Stimulated activated CD8-positive, alpha-beta memory T cell treated with anti-CD3 and anti-CD28 coated beads, Interleukin-4, amount 100 ng/mL, for 4 hours (primary cell): ENCODE measurements around the gene ATF7IP2.
"Not testable (repeated sequence)": the region's sequence is repeated elsewhere in the genome, so short reads cannot be mapped to it uniquely, and the experiment has no call there.

Source experiments
- DNase-seq, 2 donors: peaks; one replicate each; pipeline ENCODE4 v3.0.0-alpha.2; 2020; ENCODE audit warnings: low read depth in 2 of 2, low spot score in 1 of 2

ATF7IP2 gene

DNA sequence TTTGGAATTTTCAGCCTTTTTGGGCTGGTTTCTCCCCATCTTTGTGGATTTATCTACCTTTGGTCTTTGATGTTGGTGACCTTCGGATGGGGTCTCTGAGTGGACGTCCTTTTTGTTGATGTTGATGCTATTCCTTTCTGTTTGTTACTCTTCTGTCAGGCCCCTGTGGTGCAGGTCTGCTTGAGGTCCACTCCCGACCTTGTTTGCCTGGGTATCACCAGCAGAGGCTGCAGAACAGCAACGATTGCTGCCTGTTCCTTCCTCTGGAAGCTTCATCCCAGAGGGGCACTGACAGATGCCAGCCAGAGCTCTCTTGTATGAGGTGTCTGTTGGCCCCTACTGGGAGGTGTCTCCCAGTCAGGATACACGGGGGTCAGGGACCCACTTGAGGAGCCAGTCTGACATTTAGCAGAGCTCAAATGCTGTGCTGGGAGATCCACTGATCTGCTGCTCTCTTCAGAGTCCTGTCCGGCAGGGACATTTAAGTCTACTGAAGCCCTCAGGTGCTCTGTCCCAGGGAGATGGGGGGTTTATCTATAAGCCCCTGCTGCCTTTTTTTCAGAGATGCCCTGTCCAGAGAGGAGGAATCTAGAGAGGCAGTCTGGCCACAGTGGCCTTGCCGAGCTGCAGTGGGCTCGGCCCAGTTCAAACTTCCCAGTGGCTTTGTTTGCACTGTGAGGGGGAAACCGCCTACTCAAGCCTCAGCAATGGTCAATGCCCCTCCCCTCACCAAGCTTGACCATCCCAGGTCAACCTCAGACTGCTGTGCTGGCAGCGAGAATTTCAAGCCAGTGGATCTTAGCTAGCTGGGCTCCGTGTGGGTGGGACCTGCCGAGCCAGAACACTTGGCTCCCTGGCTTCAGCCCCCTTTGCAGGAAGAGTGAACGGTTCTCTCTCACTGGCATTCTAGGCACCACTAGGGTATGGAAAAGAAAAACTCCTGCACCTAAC, 66.6 kb downstream of the ATF7IP2 start:
- DNase-seq = not testable (repeated sequence)

DNA sequence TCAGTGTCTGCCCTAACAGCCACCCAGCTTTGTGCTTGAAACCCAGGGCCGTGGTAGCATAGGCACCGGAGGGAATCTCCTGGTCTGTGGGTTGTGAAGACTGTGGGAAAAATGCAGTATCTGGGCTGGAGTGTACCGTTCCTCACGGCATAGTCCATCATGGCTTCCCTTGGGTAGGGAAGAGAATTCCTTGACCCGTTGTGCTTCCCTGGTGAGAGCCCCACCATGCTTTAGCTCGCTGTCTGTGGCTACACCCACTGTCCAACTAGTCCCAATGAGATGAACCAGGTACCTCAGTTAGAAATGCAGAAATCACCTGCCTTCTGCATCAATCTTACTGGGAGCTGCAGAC, 67.3 kb downstream of the ATF7IP2 start:
- DNase-seq = no peak

DNA sequence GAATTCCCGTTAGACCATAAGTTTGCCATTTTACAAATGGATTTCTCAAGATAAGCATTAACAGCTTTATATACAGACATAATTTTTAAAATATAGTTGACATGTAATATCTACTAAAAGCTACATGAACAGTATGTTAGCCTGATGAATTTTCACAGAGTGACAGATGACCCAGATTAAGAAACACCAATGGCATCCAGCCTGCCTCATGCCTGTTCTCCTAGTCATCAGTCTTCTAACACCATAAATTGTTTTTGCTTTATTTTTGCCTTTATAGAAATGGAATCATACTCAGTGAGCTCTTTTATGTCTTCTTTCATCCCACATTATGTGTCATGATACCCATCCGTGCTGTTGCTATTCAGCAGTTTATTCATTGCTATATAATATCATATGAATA, 80.0 kb downstream of the ATF7IP2 start:
- no peak for DNase-seq

DNA sequence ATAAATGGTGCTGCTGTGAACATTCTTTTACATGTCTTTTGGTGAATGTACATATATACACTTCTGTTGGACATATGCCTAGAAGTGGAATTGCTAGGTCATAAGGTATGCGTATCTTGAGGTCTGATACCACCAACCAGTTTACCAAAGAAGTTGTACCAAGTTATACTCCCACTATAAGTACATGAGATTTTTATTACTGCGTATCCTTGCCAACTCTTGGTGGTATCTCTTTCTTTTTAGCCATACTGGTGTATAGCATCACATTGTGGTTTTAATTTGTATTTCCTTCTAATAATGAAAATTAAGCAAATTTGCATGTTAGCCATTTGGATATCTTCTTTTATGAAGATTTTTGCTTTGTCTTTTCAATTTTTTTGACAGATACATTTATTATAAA, 80.5 kb downstream of the ATF7IP2 start:
- DNase-seq = no peak

DNA sequence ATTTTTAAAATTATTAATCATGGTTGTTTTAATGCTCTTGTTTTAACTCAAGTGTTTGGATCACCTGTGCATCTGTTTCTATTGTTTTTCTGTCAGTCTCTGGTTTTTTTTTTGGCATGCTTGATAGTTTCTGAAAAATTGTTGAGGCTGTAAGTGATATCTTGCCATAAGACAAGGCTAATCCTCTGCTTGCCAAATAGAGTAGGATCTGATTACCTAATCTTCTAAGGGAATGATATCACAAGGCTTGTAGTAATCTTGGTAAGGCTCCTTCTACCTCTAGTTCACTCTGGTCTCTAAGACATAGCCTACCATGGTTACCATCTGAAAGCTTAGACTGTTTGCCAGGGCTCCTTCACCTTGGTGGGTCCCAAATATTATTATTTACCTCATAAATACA, 81.0 kb downstream of the ATF7IP2 start:
- DNase-seq = no peak

DNA sequence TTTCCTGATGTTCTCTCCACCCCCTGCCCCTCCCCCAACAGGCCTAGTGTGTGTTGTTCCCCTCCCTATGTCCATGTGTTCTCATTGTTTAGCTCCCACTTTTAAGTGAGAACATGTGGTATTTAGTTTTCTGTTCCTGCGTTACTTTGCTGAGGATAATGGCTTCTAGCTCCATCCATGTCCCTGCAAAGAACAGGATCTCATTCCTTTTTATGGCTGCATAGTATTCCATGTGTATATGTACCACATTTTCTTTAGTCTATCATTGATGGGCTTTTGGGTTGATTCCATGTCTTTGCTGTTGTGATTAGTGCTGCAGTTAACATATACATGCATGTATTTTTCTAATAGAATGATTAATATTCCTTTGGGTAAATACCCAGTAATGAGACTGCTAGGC, 90.8 kb downstream of the ATF7IP2 start:
- DNase-seq = not testable (repeated sequence)

DNA sequence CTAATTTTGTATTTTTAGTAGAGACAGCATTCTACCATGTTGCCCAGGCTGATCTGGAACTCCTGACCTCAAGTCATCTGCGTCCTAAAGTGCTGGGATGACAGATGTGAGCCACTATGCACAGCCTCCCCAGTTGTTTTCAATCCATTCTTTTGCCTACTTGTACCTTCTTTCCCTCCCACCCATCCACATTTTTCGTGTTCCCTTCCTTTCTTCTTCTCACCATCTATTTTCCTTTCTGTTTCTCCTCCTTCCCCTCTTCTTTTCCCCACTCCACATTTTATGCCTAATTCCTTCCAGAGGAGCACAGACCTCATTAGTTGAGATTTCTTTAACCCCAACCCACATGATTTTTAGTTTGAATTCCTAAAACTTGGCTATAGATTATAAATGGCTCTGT, 94.3 kb downstream of the ATF7IP2 start:
- no peak for DNase-seq

DNA sequence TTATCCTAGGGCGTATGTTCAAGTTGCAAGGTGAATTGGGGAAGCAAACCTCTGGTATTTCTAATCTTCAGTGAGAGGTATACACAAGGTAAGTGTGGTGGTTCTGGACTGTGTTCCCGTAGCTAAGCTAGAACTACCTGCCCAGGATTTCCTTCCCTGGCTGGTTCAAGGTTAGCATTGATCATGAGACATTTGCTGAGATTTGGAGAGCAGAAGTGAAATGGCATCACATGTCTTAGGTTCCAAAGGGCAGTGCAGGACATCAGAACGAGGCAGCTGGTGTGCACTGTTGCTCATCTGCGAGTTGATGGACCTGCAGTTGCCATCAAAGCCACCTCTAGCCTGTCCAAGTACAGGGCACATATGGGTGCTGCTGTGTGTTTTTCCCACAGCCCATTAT, 99.3 kb downstream of the ATF7IP2 start:
- no peak for DNase-seq

DNA sequence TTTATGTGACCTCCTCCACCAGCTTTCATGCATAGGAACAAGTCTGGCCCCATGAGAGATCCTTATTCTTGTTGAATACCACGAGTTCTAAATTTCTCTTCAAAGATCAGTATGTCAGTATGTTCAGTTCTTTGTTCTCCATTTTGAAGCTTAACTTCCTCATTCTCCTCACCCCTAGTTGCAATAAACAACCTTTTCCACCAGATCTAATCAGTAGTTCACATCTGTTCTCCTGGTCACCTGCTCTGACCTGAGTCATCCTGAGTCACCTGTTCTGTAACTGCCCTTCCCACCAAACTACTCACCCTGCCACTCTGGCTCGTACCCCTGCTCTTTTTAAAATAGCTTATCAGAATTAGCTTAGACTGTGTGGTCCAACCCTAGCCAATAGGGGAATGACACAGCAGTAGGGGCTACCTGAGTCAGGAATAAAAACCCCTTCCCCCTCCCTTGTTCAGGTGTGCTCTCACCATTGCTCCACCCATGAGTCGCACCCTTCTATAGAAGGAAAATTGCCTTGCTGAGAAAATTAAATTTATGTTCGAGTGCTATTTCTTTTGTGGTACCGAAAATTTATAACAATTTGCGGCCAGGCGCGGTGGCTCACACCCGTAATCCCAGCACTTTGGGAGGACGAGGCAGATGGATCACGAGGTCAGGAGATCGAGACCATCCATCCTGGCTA, 100.0 kb downstream of the ATF7IP2 start:
- no peak for DNase-seq

DNA sequence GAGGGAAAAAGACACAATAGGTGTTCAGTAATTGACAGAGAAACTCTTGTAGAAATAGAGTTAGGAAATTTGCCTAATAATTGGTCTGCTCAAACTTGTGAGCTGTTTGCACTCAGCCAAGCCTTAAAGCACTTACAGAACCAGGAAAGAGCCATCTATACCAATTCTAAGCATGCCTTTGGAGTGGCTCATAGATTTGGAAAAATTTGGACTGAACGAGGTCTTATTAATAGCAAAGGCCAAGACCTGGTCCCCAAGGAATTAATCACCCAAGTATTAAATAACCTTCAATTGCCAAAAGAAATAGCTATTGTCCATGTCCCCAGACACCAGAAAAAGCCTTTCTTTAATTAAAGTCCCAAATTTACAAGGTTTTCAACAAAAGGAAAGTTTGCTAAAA, 104.3 kb downstream of the ATF7IP2 start:
- DNase-seq = no peak

DNA sequence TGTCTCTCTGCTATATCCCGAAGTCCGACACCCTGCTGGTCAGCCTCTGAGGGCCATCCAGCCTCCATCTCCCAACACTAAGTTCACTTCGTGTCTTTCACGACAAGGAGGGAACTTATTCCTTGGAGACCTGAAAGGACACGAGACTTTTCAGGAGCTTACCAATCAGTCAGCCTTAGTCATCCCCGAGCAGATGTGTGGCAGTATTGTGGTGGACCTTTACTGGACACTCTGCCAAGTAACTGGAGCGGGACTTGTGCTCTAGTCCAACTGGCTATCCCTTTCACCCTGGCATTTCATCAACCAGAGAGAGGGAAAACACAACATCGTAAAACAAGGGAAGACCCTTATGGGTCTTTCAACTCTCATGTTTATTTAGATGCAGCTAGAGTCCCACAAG, 107.4 kb downstream of the ATF7IP2 start:
- no peak for DNase-seq

DNA sequence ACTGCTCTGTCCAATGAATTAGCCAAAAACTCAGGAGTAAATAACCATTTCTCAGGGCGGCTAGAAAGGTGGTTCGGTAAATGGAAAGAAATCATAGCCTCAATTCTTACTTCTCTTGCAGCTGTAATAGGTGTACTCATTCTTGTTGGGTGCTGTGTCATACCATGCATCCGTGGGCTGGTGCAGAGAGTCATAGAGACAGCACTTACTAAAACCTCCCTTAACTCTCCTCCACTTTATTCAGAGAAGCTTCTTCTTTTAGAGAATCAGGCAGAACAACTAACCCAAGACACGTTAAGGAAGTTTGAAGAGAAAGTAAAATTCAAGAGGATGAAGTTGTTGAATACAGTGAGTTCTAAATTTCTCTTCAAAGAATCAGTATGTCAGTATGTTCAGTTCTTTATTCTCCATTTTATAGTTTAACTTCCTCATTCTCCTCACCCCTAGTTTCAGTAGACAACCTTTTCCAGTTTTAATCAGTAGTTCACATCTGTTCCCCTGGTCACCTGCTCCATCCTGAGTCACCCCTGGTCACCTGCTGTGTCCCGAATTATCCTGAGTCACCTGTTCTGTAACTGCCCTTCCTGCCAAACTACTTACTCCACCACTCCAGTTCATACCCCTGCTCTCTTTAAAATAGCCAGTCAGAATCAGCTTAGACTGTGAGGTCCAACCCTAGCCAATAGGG, 108.6 kb downstream of the ATF7IP2 start:
- DNase-seq = no peak

DNA sequence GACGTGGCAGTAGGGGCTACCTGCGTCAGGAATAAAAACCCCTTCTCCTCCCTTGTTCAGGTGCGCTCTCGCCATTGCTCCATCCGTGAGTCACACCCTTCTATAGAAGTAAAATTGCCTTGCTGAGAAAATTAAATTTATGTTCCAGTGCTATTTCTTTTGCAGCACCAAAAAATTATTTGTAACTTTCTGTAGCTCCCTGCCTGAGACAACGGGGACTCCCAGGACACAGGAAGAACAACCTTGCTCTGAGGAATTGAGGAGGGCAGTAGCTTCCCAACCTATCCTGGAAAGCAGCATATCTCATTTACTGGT, 109.1 kb downstream of the ATF7IP2 start:
- no peak for DNase-seq

DNA sequence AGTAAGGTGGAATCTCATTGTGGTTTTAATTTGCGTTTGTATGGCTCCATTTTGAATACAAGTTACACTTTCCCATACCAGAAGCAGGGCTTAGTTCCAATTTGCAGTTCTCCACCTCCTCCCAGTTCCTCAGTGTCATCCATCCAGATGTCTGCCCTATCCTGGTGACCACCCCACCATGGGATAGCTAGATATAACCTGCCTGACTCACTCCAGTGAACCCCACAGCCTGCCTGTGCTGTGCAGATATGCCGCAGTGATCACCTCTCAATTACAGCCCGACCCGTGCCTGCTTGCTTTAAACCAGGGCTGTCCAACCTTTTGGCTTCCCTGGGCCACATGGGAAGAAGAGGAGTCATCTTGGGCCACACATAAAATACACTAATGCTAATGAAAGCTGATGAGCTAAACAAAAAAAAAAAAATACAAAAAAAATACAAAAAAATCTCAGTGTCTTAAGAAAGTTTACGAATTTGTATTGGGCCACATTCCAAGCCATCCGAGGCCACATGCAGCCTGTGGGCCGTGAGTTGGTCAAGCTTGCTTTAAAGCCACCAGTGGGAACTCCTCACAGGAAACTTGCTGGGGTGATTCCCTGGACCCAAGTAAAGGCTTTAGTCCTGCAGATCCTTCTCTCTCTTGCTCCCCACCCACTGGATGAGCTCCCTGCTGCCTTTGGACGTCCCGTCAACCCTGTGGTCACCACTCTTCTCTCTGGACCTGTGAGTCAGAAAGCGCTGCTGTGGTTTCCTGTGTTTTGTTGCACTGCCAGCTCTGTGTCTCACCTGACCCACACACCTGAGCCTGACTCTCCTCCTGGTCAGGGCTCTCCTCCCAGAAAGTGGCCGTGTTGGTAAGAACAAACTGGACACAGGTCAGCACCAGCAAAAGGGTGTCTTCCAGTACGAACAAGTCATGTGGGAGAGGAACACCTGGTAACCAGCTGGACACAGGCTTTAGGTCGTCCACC, 111.6 kb downstream of the ATF7IP2 start:
- DNase-seq = no peak

DNA sequence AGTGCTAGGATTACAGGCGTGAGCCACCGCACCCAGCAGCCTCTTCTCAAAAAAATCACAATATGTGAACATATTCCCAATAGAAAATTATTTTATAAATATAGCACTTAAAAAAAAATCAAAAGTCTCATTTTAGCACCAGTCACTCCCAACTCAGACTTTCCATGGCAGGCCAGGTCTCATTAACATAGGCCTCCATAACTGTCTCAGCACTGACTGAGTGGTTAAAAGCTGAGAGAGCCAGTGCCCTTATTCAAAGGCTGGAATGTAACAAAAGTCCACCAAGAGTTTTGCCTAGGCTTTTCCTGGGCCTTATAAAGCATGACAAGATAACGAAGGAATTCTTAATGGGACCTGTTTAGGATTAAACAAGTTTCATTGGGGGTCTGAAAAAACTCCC, 114.7 kb downstream of the ATF7IP2 start:
- no peak for DNase-seq

DNA sequence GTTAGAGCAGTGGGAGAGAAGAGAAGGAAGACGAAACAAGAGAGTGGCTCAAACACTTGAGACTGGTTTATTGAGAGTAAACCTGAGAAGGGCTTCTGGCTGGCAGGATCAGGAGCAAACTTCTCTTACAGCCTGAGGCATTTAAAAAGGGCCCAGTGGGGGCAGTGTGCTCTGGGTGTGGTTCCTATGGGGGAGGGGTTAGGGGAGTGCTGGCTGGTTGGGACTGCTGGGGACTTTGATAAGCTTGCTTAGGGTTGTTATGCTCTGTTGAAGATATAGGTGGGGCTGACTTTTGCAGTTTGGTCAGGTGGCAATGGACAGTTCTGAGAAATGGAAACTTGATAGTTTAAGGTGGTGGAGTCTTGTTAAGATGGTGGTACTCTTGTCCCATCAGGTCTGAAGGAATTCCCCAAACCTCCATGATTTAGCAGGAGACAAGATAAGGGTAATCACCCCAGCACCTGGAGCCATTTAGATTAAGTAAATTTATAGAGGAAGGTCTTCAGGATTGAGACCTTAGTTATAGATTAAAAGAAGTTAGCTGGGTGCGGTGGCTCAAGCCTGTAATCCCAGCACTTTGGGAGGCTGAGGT, 115.3 kb downstream of the ATF7IP2 start:
- no peak for DNase-seq

DNA sequence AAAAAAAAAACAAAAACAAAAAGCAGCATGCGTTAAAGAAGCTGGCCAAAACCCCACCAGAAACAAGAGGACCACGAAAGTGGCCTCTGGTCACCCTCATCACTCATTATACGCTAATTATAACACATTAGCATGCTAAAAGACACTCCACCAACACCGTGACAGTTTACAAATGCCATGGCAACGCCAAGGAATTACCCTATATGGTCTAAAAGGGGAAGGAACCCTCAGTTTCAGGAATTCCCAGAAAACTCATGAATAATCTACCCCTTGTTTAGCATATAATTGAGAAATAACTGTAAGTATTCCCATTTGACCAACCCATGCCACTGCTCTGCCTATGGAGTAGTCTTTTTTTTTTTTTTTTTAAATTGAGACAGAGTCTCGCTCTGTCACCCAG, 116.9 kb downstream of the ATF7IP2 start:
- no peak for DNase-seq

DNA sequence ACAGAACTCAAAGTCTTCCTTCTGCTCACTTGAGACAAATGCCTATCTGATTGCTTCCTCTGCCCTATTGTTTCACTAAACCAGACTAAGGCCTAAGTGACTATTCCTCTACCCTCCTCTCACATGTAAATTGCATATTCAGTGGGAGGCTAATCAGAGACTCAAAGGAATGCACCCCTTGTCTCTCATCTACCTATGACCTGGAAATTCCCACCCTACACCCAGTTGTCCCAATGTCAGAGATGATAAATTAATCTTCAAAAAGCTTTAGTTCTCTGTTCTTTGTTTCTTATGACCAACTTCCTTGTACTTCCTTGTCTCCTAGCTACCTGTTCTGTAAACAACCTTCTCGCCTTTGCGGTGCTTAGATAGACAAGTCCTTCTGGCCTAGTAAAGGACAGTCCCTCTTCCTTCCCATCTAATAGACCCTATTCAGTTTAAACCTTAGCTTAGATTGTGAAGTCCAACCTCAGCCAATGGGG, 118.6 kb downstream of the ATF7IP2 start:
- DNase-seq = no peak

DNA sequence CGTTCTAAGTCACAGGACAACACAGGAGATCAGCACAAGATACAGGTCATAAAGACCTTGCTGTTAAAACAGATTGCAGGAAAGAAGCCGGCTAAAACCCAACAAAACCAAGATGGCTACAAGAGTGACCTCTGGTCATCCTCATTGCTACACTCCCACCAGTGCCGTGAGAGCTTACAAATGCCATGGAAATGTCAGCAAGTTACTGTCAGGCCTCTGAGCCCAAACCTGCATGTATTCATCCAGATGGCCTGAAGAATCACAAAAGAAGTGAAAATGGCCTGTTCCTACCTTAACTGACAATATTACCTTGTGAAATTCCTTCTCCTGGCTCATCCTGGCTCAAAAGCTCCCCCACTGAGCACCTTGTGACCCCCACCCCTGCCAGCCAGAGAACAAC, 119.4 kb downstream of the ATF7IP2 start:
- DNase-seq = not testable (repeated sequence)

DNA sequence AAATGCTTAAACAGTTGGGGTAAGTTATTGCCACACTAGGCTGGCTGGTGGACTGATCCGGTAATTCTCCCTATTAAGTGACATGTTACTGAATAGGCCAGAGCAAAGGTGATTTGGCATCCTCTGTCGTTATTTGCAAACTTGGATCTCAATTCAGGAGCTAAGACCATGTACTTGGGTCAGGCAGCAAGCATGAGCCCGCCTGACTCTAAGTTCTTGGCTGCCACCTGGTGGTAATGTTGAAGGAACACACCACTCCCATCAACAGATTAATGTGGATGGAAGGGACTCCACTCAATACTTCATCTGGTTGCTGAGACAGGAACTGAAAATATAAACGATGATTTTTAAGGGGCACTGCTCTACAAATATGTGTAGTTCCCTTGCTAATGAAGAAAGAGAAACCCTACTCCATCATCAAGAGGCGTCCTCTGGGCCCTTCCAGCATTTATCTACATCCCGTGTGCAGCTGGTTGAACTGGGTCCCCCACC, 123.7 kb downstream of the ATF7IP2 start:
- peak; percentile 13 to 26 for DNase-seq
